Measurements from ENCODE around the gene OXSR1.
"Not testable (repeated sequence)": the region's sequence is repeated elsewhere in the genome, so short reads cannot be mapped to it uniquely, and the experiment has no call there.

GRCh38 chr3:38160704-38161103 lies 4.6 kb upstream of the OXSR1 start:
- TF ChIP-seq, protein P1, sequence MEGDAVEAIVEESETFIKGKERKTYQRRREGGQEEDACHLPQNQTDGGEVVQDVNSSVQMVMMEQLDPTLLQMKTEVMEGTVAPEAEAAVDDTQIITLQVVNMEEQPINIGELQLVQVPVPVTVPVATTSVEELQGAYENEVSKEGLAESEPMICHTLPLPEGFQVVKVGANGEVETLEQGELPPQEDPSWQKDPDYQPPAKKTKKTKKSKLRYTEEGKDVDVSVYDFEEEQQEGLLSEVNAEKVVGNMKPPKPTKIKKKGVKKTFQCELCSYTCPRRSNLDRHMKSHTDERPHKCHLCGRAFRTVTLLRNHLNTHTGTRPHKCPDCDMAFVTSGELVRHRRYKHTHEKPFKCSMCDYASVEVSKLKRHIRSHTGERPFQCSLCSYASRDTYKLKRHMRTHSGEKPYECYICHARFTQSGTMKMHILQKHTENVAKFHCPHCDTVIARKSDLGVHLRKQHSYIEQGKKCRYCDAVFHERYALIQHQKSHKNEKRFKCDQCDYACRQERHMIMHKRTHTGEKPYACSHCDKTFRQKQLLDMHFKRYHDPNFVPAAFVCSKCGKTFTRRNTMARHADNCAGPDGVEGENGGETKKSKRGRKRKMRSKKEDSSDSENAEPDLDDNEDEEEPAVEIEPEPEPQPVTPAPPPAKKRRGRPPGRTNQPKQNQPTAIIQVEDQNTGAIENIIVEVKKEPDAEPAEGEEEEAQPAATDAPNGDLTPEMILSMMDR (IDR thresholded peaks at IDR 0.05 in 8 of 11, conservative IDR thresholded peaks at IDR 0.05 in 3 of 11), result not testable (repeated sequence)
- not testable (repeated sequence) for TF ChIP-seq POLR2A, POLR2AphosphoS5 (IDR thresholded peaks at IDR 0.05)

Data from spleen (tissue), 7 donors.